Dermis blood vessel endothelial cell (primary cell): ENCODE data around the gene TAOK3. TPM values are rescaled to one million over a fixed set of nuclear protein-coding genes. Genes with fewer than 3 reads are reported as not detected.
"Not testable (repeated sequence)": the region's sequence is repeated elsewhere in the genome, so short reads cannot be mapped to it uniquely, and the experiment has no call there.

Experiments used
- DNase-seq: peaks from one replicate; pipeline ENCODE4 v3.0.0; 2010
- total RNA-seq: library from RNA; depleted of rRNA; stranded (reverse); fragments of >200 nt; gene quantifications from 2 replicates; pipeline ENCODE4 v1.2.3, GENCODE V29; 2014

Gene TAOK3
- total RNA-seq, 1 donor from 2014 or later = 27.2 TPM

GRCh38 chr12:118290130-118290529 lies 82.6 kb downstream of the TAOK3 start:
- DNase-seq = no peak

GRCh38 chr12:118288174-118288573 lies 84.5 kb downstream of the TAOK3 start:
- no peak for DNase-seq

- DNase-seq = no peak
Measured at GRCh38 chr12:118287728-118288127, 85.0 kb downstream of the TAOK3 start.

- no peak for DNase-seq
Measured at GRCh38 chr12:118282767-118283166, 89.9 kb downstream of the TAOK3 start.

- DNase-seq = not testable (repeated sequence)
Measured at GRCh38 chr12:118278288-118278687, 94.4 kb downstream of the TAOK3 start.

- DNase-seq = no peak
Measured at GRCh38 chr12:118274066-118274465, 98.6 kb downstream of the TAOK3 start.

GRCh38 chr12:118271770-118272417 lies 100.8 kb downstream of the TAOK3 start:
- DNase-seq = no peak

GRCh38 chr12:118271183-118271582 lies 101.5 kb downstream of the TAOK3 start:
- no peak for DNase-seq

- DNase-seq = no peak
Measured at GRCh38 chr12:118269806-118270205, 102.9 kb downstream of the TAOK3 start.

GRCh38 chr12:118259079-118259478 lies 113.6 kb downstream of the TAOK3 start:
- DNase-seq = peak; percentile 35

GRCh38 chr12:118256352-118256751 lies 116.4 kb downstream of the TAOK3 start:
- no peak for DNase-seq

GRCh38 chr12:118249547-118249946 lies 123.2 kb downstream of the TAOK3 start:
- DNase-seq = no peak

GRCh38 chr12:118245886-118246285 lies 126.8 kb downstream of the TAOK3 start:
- DNase-seq = not testable (repeated sequence)

GRCh38 chr12:118238888-118239287 lies 133.8 kb downstream of the TAOK3 start:
- DNase-seq = no peak

GRCh38 chr12:118237908-118238307 lies 134.8 kb downstream of the TAOK3 start:
- peak; percentile 18 for DNase-seq

GRCh38 chr12:118237052-118237665 lies 135.5 kb downstream of the TAOK3 start:
- DNase-seq = no peak

- DNase-seq = no peak
Measured at GRCh38 chr12:118220702-118221101, 152.0 kb downstream of the TAOK3 start.

- DNase-seq = no peak
Measured at GRCh38 chr12:118219772-118220171, 152.9 kb downstream of the TAOK3 start.

- DNase-seq = no peak
Measured at GRCh38 chr12:118219106-118219505, 153.6 kb downstream of the TAOK3 start.

- DNase-seq = no peak
Measured at GRCh38 chr12:118213452-118213851, 159.3 kb downstream of the TAOK3 start.

- DNase-seq = no peak
Measured at GRCh38 chr12:118212606-118213005, 160.1 kb downstream of the TAOK3 start.

- no peak for DNase-seq
Measured at GRCh38 chr12:118206107-118206412, 166.6 kb downstream of the TAOK3 start.

GRCh38 chr12:118193958-118194357 lies 178.7 kb downstream of the TAOK3 start:
- no peak for DNase-seq

GRCh38 chr12:118193477-118193876 lies 179.2 kb downstream of the TAOK3 start:
- DNase-seq = no peak

GRCh38 chr12:118190266-118190665 lies 182.4 kb downstream of the TAOK3 start:
- no peak for DNase-seq
